Colonic mucosa (tissue), 4 donors: ENCODE measurements around the gene SCFD2. TPM values are rescaled to one million over a fixed set of nuclear protein-coding genes. Genes with fewer than 3 reads are reported as not detected.

ENCODE experiments used
- DNase-seq: peaks from one replicate; pipeline ENCODE4 v3.0.0-alpha.2; 2020
- H3K27ac ChIP-seq: fragments of 200-600 bp; one replicate; pipeline ENCODE4 v1.8.0; 2021
- H3K27me3 ChIP-seq: fragments of 200-600 bp; one replicate; pipeline ENCODE4 v1.8.0; 2021
- H3K36me3 ChIP-seq: fragments of 200-600 bp; one replicate; pipeline ENCODE4 v1.8.0; 2021
- H3K4me1 ChIP-seq: fragments of 200-600 bp; one replicate; pipeline ENCODE4 v1.8.0; 2021; ENCODE audit warnings: mild to moderate bottlenecking
- H3K4me3 ChIP-seq: fragments of 200-600 bp; one replicate; pipeline ENCODE4 v1.8.0; 2021
- H3K9ac ChIP-seq, 2 donors: one replicate each; pipeline ENCODE4 v1.7.0; 2013; ENCODE audit warnings: control low read depth in 2 of 2, low read depth in 2 of 2, low read length in 2 of 2
- H3K9me3 ChIP-seq: fragments of 200-600 bp; one replicate; pipeline ENCODE4 v1.8.0; 2021
- CTCF ChIP-seq: fragments of 200-600 bp; IDR thresholded peaks from one replicate; pipeline ENCODE4 v1.8.0; 2022; ENCODE audit warnings: antibody characterized with exemption, mild to moderate bottlenecking
- intact Hi-C: fragments of 100-400 bp; cut with DNase I; formaldehyde crosslinking; loops from one replicate; pipeline ENCODE4 v1.14.1; 2022
- total RNA-seq, 2 donors: library from RNA; stranded (reverse); fragmentation: NEBNext Ultra II Directional in 1 of 2; extraction: Animal tissue kit (Norgen Biotek cat#: 25700) in 1 of 2; gene quantifications; one replicate each; pipeline ENCODE4 v1.2.1, GENCODE V29; 2021
- donor health status: healthy.
- donor health status: DM: no; HTN: no; CAD: no.
- donor health status: DM: no; HTN: no; CAD: no.

SCFD2 gene
- total RNA-seq, 2 donors from 2014 or later: 11.5 to 29.4 TPM

GRCh38 chr4:52910115-52910514, 455.7 kb downstream of the SCFD2 start:
- Histone ChIP-seq H3K4me3 (no peak overlapping the region), H3K27me3 (no peaks in the 10 kb centered on the region), H3K4me1 (no peaks in the 10 kb centered on the region), H3K9me3 (no peaks in the 10 kb centered on the region), H3K9ac (no peak overlapping the region), H3K27ac (no peak overlapping the region), H3K36me3 (no peaks in the 10 kb centered on the region)
- intact Hi-C loops: no loop called here
- no peak for DNase-seq
- no peak for TF ChIP-seq CTCF

- Histone ChIP-seq H3K36me3 (no peaks in the 10 kb centered on the region), H3K9ac (no peak overlapping the region)
- no peak for DNase-seq
These were observed 458.4 kb downstream of the SCFD2 start for GRCh38 chr4:52907510-52907909.

GRCh38 chr4:52904421-52904820, 461.4 kb downstream of the SCFD2 start:
- intact Hi-C loops: no loop called here
- no peaks in the 10 kb centered on the region for H3K27me3 ChIP-seq
- H3K9ac ChIP-seq: no peak overlapping the region
- H3K4me3 ChIP-seq: no peak overlapping the region
- no peak for TF ChIP-seq CTCF
- H3K36me3 ChIP-seq: no peaks in the 10 kb centered on the region
- H3K9me3 ChIP-seq: no peaks in the 10 kb centered on the region
- DNase-seq: no peak
- H3K27ac ChIP-seq: no peak overlapping the region
- no peaks in the 10 kb centered on the region for H3K4me1 ChIP-seq

More at GRCh38 chr4:52907510-52907909, 458.4 kb downstream of the SCFD2 start:
- no peak overlapping the region for H3K4me3 ChIP-seq
- H3K9me3 ChIP-seq: no peaks in the 10 kb centered on the region
- TF ChIP-seq CTCF: no peak
- no peaks in the 10 kb centered on the region for H3K27me3 ChIP-seq
- intact Hi-C loops: no loop called here
- no peaks in the 10 kb centered on the region for H3K4me1 ChIP-seq
- H3K27ac ChIP-seq: no peak overlapping the region

- no peak overlapping the region for H3K4me3 ChIP-seq
- intact Hi-C loops: no loop called here
- no peaks in the 10 kb centered on the region for H3K36me3 ChIP-seq
- no peaks in the 10 kb centered on the region for H3K4me1 ChIP-seq
- H3K27ac ChIP-seq: no peak overlapping the region
- no peaks in the 10 kb centered on the region for H3K9me3 ChIP-seq
- H3K27me3 ChIP-seq: no peaks in the 10 kb centered on the region
- H3K9ac ChIP-seq: no peak overlapping the region
- TF ChIP-seq CTCF: no peak
- no peak for DNase-seq
These were observed 462.6 kb downstream of the SCFD2 start for GRCh38 chr4:52903273-52903672.

- no peak for DNase-seq
- H3K4me3 ChIP-seq: no peak overlapping the region
- no peak overlapping the region for H3K9ac ChIP-seq
- no peaks in the 10 kb centered on the region for H3K9me3 ChIP-seq
- H3K36me3 ChIP-seq: no peaks in the 10 kb centered on the region
- H3K27ac ChIP-seq: no peak overlapping the region
- intact Hi-C loops: no loop called here
- TF ChIP-seq CTCF: no peak
- H3K4me1 ChIP-seq: no peaks in the 10 kb centered on the region
- H3K27me3 ChIP-seq: no peaks in the 10 kb centered on the region
These were observed 471.4 kb downstream of the SCFD2 start for GRCh38 chr4:52894443-52894842.

- Histone ChIP-seq H3K4me3 (no peak overlapping the region), H3K27ac (no peak overlapping the region), H3K36me3 (no peaks in the 10 kb centered on the region), H3K9ac (no peak overlapping the region), H3K27me3 (no peaks in the 10 kb centered on the region), H3K9me3 (no peaks in the 10 kb centered on the region), H3K4me1 (no peaks in the 10 kb centered on the region)
- no peak for TF ChIP-seq CTCF
- intact Hi-C loops: no loop called here
- no peak for DNase-seq
These were observed 473.0 kb downstream of the SCFD2 start for GRCh38 chr4:52892880-52893279.
